Adrenal gland (tissue), 5 donors: ENCODE data around the gene MYBBP1A.

ENCODE experiments used
- CTCF ChIP-seq, 6 experiments: fragments of 450-650 bp in 4 of 6; fragments of 200-600 bp in 2 of 6; sonication (generic) in 1 of 6; IDR thresholded peaks; 1 replicate in 5 of 6; 2 replicates in 1 of 6; pipeline versions ENCODE4 v1.5.1 to v1.8.0; 2016 to 2021; ENCODE audit warnings: antibody characterized with exemption in 6 of 6, mild to moderate bottlenecking in 2 of 6, moderate library complexity in 1 of 6
- POLR2A ChIP-seq, 2 donors: fragments of 450-650 bp; IDR thresholded peaks; one replicate each; pipeline ENCODE4 v1.6.1; 2017; ENCODE audit warnings: antibody characterized with exemption in 2 of 2, mild to moderate bottlenecking in 2 of 2, moderate library complexity in 1 of 2
- donor health status: DM: no; HTN: no; CAD: no.

GRCh38 chr17:4540687-4541327 is 14.4 kb downstream of the MYBBP1A start:
- TF ChIP-seq POLR2A (IDR thresholded peaks at IDR 0.05) = no peak
- TF ChIP-seq CTCF (IDR thresholded peaks at IDR 0.05) = no peak
